SK-N-SH (cell line): Measurements from ENCODE around the gene TAS2R19. TPM values are rescaled to one million over a fixed set of nuclear protein-coding genes. Genes with fewer than 3 reads are reported as not detected.

Experiments used
- CTCF ChIA-PET: fragments of 300-600, 350-600 bp; formaldehyde crosslinking; extraction: SDS; loops from one replicate; lab custom pipeline; 2021; lab: Yijun Ruan, JAX
- POLR2A ChIA-PET: fragments of 350-600 bp; sonication (Branson Sonifier 250); formaldehyde crosslinking; extraction: SDS; loops from one replicate; lab custom pipeline; 2020; ENCODE audit warnings: antibody characterized with exemption, inconsistent platforms; lab: Yijun Ruan, JAX
- DNase-seq: peaks from one replicate; pipeline ENCODE4 v3.0.0; 2012
- H2AFZ ChIP-seq: fragments of 200-600 bp; sonication (generic); 2 replicates; pipeline ENCODE4 v1.8.1; 2016; ENCODE audit warnings: antibody characterized with exemption, mild to moderate bottlenecking, low read depth
- H3F3A ChIP-seq: fragments of 200-600 bp; sonication (generic); replicated peaks from 2 replicates; pipeline ENCODE3; 2016; ENCODE audit warnings: antibody characterized with exemption, mild to moderate bottlenecking; ENCODE audit not compliant: insufficient read depth
- H3K27ac ChIP-seq, 2 experiments: fragments of 200-500 bp in 1 of 2; fragments of 200-600 bp in 1 of 2; sonication (Bioruptor generic) in 1 of 2; sonication (generic), shearing (Covaris generic) in 1 of 2; 2 replicates each; pipeline versions ENCODE4 v1.5.1 to v1.6.1; 2014 to 2016; ENCODE audit warnings: low read depth in 2 of 2, inconsistent platforms in 1 of 2, low read length in 1 of 2, mild to moderate bottlenecking in 1 of 2, mixed read lengths in 1 of 2
- H3K27me3 ChIP-seq: fragments of 200-600 bp; sonication (generic), shearing (Covaris generic); 2 replicates; pipeline ENCODE4 v1.6.1; 2016; ENCODE audit warnings: mixed run types; ENCODE audit not compliant: insufficient read depth
- H3K36me3 ChIP-seq, 2 experiments: fragments of 200-500 bp in 1 of 2; fragments of 200-600 bp in 1 of 2; sonication (Bioruptor generic) in 1 of 2; sonication (generic) in 1 of 2; replicated peaks in 1 of 2; 2 replicates each; pipeline versions ENCODE3 to v1.5.1; 2014 to 2016; ENCODE audit warnings: low read length in 1 of 2, mild to moderate bottlenecking in 1 of 2; ENCODE audit not compliant: insufficient read depth in 2 of 2, control insufficient read depth in 1 of 2
- H3K4me1 ChIP-seq, 2 experiments: fragments of 200-500 bp in 1 of 2; fragments of 200-600 bp in 1 of 2; sonication (Bioruptor generic) in 1 of 2; sonication (generic), shearing (Covaris generic) in 1 of 2; 2 replicates each; pipeline versions ENCODE4 v1.5.1 to v1.6.1; 2014 to 2016; ENCODE audit warnings: low read depth in 1 of 2, low read length in 1 of 2, mixed run types in 1 of 2; ENCODE audit not compliant: insufficient read depth in 2 of 2, control insufficient read depth in 1 of 2
- H3K4me2 ChIP-seq: fragments of 200-600 bp; sonication (generic), shearing (Covaris generic); 2 replicates; pipeline ENCODE4 v1.6.1; 2017; ENCODE audit warnings: mixed run types
- H3K4me3 ChIP-seq, 2 experiments: fragments of 200-500 bp in 1 of 2; fragments of 200-600 bp in 1 of 2; sonication (Bioruptor generic) in 1 of 2; sonication (generic), shearing (Covaris generic) in 1 of 2; 2 replicates each; pipeline versions ENCODE4 v1.5.1 to v1.8.1; 2014 to 2016; ENCODE audit warnings: low read depth in 2 of 2, inconsistent platforms in 1 of 2, low read length in 1 of 2, mild to moderate bottlenecking in 1 of 2, mixed read lengths in 1 of 2, moderate library complexity in 1 of 2
- H3K79me2 ChIP-seq: fragments of 200-600 bp; sonication (generic); 2 replicates; pipeline ENCODE4 v1.8.1; 2017; ENCODE audit warnings: mild to moderate bottlenecking; ENCODE audit not compliant: insufficient read depth
- H3K9ac ChIP-seq: fragments of 200-600 bp; sonication (generic); 2 replicates; pipeline ENCODE4 v1.6.1; 2017; ENCODE audit warnings: mixed run types
- H3K9me2 ChIP-seq: fragments of 200-600 bp; sonication (generic); 2 replicates; pipeline ENCODE4 v1.6.1; 2017; ENCODE audit warnings: mixed run types
- H3K9me3 ChIP-seq: fragments of 200-600 bp; sonication (generic); 2 replicates; pipeline ENCODE4 v1.6.1; 2017; ENCODE audit warnings: mixed run types, mild to moderate bottlenecking, moderate library complexity
- H4K20me1 ChIP-seq: fragments of 200-600 bp; sonication (generic); 2 replicates; pipeline ENCODE4 v1.6.1; 2017; ENCODE audit warnings: mild to moderate bottlenecking, mixed run types; ENCODE audit not compliant: insufficient read depth
- EP300 ChIP-seq, 2 experiments: IDR thresholded peaks; 2 replicates each; pipeline versions ENCODE4 v1.4.0 to v1.6.1; 2012; ENCODE audit warnings: borderline replicate concordance in 1 of 2, low read depth in 1 of 2, low read length in 1 of 2
- FOXJ3 ChIP-seq: sonication (generic); formaldehyde crosslinking; IDR thresholded peaks from 2 replicates; pipeline ENCODE4 v1.5.1; 2020; ENCODE audit warnings: mild to moderate bottlenecking, missing genetic modification reagents
- FOXM1 ChIP-seq: IDR thresholded peaks from 2 replicates; pipeline ENCODE4 v1.4.0; 2012; ENCODE audit warnings: low read depth, mild to moderate bottlenecking
- GABPA ChIP-seq: IDR thresholded peaks from 2 replicates; pipeline ENCODE4 v1.4.0; 2012; ENCODE audit warnings: low read depth, mild to moderate bottlenecking
- GATA2 ChIP-seq: sonication (generic); formaldehyde crosslinking; IDR thresholded peaks from 2 replicates; pipeline ENCODE4 v1.5.0; 2020; ENCODE audit warnings: mild to moderate bottlenecking, missing genetic modification reagents
- MXI1 ChIP-seq: IDR thresholded peaks from 2 replicates; pipeline ENCODE4 v1.6.1; 2012; ENCODE audit warnings: mild to moderate bottlenecking, low read depth, low read length, improper control_type of control experiment
- NFIC ChIP-seq: IDR thresholded peaks from 2 replicates; pipeline ENCODE4 v1.4.0; 2012; ENCODE audit warnings: borderline replicate concordance
- NRF1 ChIP-seq: IDR thresholded peaks from 2 replicates; pipeline ENCODE4 v1.6.1; 2012; ENCODE audit warnings: low read depth, mild to moderate bottlenecking, low read length
- RAD21 ChIP-seq: IDR thresholded peaks from 2 replicates; pipeline ENCODE4 v1.6.1; 2012; ENCODE audit warnings: mild to moderate bottlenecking, low read length
- RCOR1 ChIP-seq: fragments of 150-350 bp; IDR thresholded peaks from 2 replicates; pipeline ENCODE4 v1.6.1; 2017; ENCODE audit warnings: antibody characterized with exemption, low read length
- RFX5 ChIP-seq: IDR thresholded peaks from 2 replicates; pipeline ENCODE4 v1.6.1; 2012; ENCODE audit warnings: mild to moderate bottlenecking, improper control_type of control experiment, low read length
- RXRA ChIP-seq: IDR thresholded peaks from 2 replicates; pipeline ENCODE4 v1.4.0; 2012; ENCODE audit warnings: low read depth, mild to moderate bottlenecking, borderline replicate concordance
- SMC3 ChIP-seq: IDR thresholded peaks from 2 replicates; pipeline ENCODE4 v1.6.1; 2012; ENCODE audit warnings: low read depth, low read length, improper control_type of control experiment
- TEAD4 ChIP-seq: IDR thresholded peaks from 2 replicates; pipeline ENCODE4 v1.4.0; 2012; ENCODE audit warnings: mild to moderate bottlenecking, borderline replicate concordance; ENCODE audit not compliant: insufficient read depth
- WGBS: methylation state at CpG from one replicate; pipeline ENCODE4 v1.1.6; 2017; ENCODE audit warnings: low lambda C conversion rate; 5-methylcytosine and 5-hydroxymethylcytosine counted together
- polyA plus RNA-seq, 3 experiments: library from polyadenylated mRNA; depleted of rRNA; stranded (reverse); fragments of >200 nt; gene quantifications; 2 replicates each; pipeline ENCODE4 v1.2.3, GENCODE V29; 2012
- TF ChIP-seq, protein P1 (sequence below): IDR thresholded peaks from 2 replicates; pipeline ENCODE4 v1.4.0; 2012; ENCODE audit warnings: low read depth
- TF ChIP-seq, protein P2 (sequence below): fragments of 150-350 bp; IDR thresholded peaks from 2 replicates; pipeline ENCODE4 v1.6.1; 2016; ENCODE audit warnings: mild to moderate bottlenecking, low read depth, low read length
- TF ChIP-seq, protein P3 (sequence below): IDR thresholded peaks from 2 replicates; pipeline ENCODE4; 2012

Gene TAS2R19
- polyA plus RNA-seq, 1 of the 3 experiments (the other 2 are of a cell fraction): 0.15 TPM

DNA sequence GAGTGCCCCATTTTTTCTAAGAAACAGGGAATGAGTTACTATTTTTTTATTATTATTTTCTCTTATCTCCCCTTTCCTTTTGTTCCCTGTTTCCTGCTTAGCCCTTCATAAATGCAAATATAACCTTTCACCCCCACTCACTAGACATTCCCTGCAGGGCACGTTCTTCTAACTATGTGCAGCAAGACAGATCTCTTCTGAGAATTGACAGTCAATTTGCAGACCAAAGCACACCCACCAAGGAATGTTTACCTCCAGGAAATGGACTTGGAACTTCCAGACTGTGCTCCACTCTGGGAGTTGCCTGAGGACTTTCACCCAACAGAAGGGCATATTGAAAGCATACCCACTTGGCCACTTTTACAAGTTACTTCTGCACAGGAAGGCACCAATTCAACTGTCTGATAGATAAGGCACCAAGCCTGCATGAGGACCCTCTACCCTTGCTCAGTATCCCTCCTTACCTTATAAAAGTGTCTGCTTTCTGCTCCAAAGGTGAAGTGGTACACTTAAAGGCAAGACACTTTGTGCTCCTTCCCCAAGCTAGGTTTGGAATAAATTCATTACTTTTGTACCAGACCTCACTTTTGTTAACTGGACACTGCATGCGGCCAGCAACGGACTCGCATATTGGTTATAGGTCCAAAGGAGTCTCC lies 6.5 kb downstream of the TAS2R19 start:
- H3K36me3 ChIP-seq: peaks cover 4 to 6% of the 10 kb centered on the region in 2 experiments
- H3K9me3 ChIP-seq: no peaks in the 10 kb centered on the region
- H3K27ac ChIP-seq: no peak overlapping the region
- H4K20me1 ChIP-seq: no peaks in the 10 kb centered on the region
- H3K27me3 ChIP-seq: no peaks in the 10 kb centered on the region
- no peaks in the 10 kb centered on the region for H3K9me2 ChIP-seq
- no peak for DNase-seq
- peaks cover 6% of the 10 kb centered on the region; the same call in 1 of the 2 replicates for H3K79me2 ChIP-seq
- H3F3A ChIP-seq: no peaks in the 10 kb centered on the region
- no peaks in the 10 kb centered on the region; a peak in 1 of 4 replicates for H3K4me1 ChIP-seq
- ChIA-PET CTCF (no interaction called here), POLR2A (no interaction called here)
- WGBS: 82% methylated on average over 4 of the region's 4 CpGs
- no peak overlapping the region for H3K4me2 ChIP-seq
- TF ChIP-seq GABPA (no peak), SMC3 (no peak), GATA2 (no peak), NRF1 (no peak), TEAD4 (no peak), RCOR1 (no peak), FOXJ3 (no peak), NFIC (no peak), FOXM1 (no peak), MXI1 (no peak), RAD21 (no peak), EP300 (IDR thresholded peaks at IDR 0.05; ENCODE audit: borderline replicate concordance in 1 of 2, low read depth in 1 of 2, low read length in 1 of 2) (no peak), RFX5 (no peak)
- TF ChIP-seq, protein P1, sequence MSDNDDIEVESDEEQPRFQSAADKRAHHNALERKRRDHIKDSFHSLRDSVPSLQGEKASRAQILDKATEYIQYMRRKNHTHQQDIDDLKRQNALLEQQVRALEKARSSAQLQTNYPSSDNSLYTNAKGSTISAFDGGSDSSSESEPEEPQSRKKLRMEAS: no peak
- TF ChIP-seq, protein P2, sequence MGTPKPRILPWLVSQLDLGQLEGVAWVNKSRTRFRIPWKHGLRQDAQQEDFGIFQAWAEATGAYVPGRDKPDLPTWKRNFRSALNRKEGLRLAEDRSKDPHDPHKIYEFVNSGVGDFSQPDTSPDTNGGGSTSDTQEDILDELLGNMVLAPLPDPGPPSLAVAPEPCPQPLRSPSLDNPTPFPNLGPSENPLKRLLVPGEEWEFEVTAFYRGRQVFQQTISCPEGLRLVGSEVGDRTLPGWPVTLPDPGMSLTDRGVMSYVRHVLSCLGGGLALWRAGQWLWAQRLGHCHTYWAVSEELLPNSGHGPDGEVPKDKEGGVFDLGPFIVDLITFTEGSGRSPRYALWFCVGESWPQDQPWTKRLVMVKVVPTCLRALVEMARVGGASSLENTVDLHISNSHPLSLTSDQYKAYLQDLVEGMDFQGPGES: no peak
- no peak overlapping the region for H3K9ac ChIP-seq
- H3K4me3 ChIP-seq: no peak overlapping the region
- no peak overlapping the region for H2AFZ ChIP-seq

DNA sequence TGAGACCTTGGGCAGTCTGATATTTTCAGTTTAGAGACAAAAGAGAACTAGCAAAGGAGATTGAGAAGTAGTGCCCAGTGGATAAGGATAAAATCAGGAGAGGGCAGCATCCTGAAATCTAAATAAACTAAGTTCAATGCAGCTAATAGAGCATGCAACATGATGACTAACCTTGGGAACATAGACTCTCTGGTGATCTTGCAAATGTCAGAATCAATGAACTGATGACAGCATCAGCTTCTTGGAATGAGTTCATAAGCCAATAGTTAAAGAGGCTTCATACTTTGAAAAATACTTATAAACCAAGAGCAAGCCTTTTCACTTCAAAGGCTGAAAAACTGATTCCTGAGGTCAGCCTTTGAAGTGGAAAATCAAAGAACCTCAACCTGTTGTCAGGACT lies 8.2 kb downstream of the TAS2R19 start:
- ChIA-PET CTCF (interaction anchor here (0.9 kb wide), 1 partner anchor 148 kb away, joined by 3 read pairs; no protein-coding TSS in a partner anchor), POLR2A (no interaction called here)

More for the DNA sequence above, 8.2 kb downstream of the TAS2R19 start:
- no peak for DNase-seq
- no peak overlapping the region for H2AFZ ChIP-seq
- H3K9me2 ChIP-seq: no peaks in the 10 kb centered on the region
- no peaks in the 10 kb centered on the region for H3K9me3 ChIP-seq
- H3K36me3 ChIP-seq: peaks cover 4% of the 10 kb centered on the region in 2 experiments
- no peaks in the 10 kb centered on the region for H3F3A ChIP-seq
- H3K27me3 ChIP-seq: no peaks in the 10 kb centered on the region
- H3K4me2 ChIP-seq: no peak overlapping the region
- no peaks in the 10 kb centered on the region; a peak in 1 of 4 replicates for H3K4me1 ChIP-seq
- no peak overlapping the region for H3K4me3 ChIP-seq
- TF ChIP-seq, protein P3, sequence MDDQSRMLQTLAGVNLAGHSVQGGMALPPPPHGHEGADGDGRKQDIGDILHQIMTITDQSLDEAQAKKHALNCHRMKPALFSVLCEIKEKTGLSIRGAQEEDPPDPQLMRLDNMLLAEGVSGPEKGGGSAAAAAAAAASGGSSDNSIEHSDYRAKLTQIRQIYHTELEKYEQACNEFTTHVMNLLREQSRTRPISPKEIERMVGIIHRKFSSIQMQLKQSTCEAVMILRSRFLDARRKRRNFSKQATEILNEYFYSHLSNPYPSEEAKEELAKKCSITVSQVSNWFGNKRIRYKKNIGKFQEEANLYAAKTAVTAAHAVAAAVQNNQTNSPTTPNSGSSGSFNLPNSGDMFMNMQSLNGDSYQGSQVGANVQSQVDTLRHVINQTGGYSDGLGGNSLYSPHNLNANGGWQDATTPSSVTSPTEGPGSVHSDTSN: 0 out of 2 replicates have a peak, but pooled peaks have one; percentile 31
- TF ChIP-seq RXRA: no peak
- TF ChIP-seq FOXM1: no peak
- H3K27ac ChIP-seq: no peak overlapping the region
- no peaks in the 10 kb centered on the region for H4K20me1 ChIP-seq
- H3K9ac ChIP-seq: no peak overlapping the region
- peaks cover 10% of the 10 kb centered on the region; the same call in 1 of the 2 replicates for H3K79me2 ChIP-seq
